PFSK-1 (cell line): ENCODE results near the gene GTPBP1.

Source experiments
- FOXP2 ChIP-seq: optimal IDR thresholded peaks from 2 replicates; pipeline ENCODE3; 2011; ENCODE audit warnings: borderline replicate concordance, control low read depth, inconsistent platforms; ENCODE audit not compliant: insufficient read depth; ENCODE audit errors: extremely low read length, extremely low read depth
- POLR2AphosphoS5 ChIP-seq: IDR thresholded peaks from 2 replicates; pipeline ENCODE4 v1.6.1; 2012; ENCODE audit warnings: low read depth, mild to moderate bottlenecking, control low read depth, low read length, moderate library complexity
- REST ChIP-seq, 2 experiments: IDR thresholded peaks; 2 replicates each; pipeline versions ENCODE4 v1.6.1 to v1.8.0; 2011 to 2012; ENCODE audit warnings: low read depth in 2 of 2, low read length in 2 of 2, control low read depth in 1 of 2, inconsistent platforms in 1 of 2, mild to moderate bottlenecking in 1 of 2, moderate library complexity in 1 of 2; ENCODE audit not compliant: insufficient read depth in 1 of 2
- SIN3A ChIP-seq: IDR thresholded peaks from 2 replicates; pipeline ENCODE4 v1.6.1; 2012; ENCODE audit warnings: mild to moderate bottlenecking, low read length, moderate library complexity, borderline replicate concordance; ENCODE audit not compliant: insufficient read depth
- TAF1 ChIP-seq: IDR thresholded peaks from 2 replicates; pipeline ENCODE4 v1.6.1; 2012; ENCODE audit warnings: low read length, control low read depth, borderline replicate concordance; ENCODE audit not compliant: insufficient read depth

GRCh38 chr22:38770257-38770949 lies 64.7 kb downstream of the GTPBP1 start:
- TF ChIP-seq SIN3A, result no peak
- TF ChIP-seq POLR2AphosphoS5, result no peak
- TF ChIP-seq TAF1, result no peak
- no peak for TF ChIP-seq REST (IDR thresholded peaks at IDR 0.05; ENCODE audit: insufficient read depth in 1 of 2, low read depth in 2 of 2, low read length in 2 of 2)
- TF ChIP-seq FOXP2, result no peak
